Measurements from ENCODE around the gene RIPK3.

RIPK3 gene

GRCh38 chr14:24300326-24300980 lies 39.3 kb downstream of the RIPK3 start:
- DNase-seq, result no peak

DNA sequence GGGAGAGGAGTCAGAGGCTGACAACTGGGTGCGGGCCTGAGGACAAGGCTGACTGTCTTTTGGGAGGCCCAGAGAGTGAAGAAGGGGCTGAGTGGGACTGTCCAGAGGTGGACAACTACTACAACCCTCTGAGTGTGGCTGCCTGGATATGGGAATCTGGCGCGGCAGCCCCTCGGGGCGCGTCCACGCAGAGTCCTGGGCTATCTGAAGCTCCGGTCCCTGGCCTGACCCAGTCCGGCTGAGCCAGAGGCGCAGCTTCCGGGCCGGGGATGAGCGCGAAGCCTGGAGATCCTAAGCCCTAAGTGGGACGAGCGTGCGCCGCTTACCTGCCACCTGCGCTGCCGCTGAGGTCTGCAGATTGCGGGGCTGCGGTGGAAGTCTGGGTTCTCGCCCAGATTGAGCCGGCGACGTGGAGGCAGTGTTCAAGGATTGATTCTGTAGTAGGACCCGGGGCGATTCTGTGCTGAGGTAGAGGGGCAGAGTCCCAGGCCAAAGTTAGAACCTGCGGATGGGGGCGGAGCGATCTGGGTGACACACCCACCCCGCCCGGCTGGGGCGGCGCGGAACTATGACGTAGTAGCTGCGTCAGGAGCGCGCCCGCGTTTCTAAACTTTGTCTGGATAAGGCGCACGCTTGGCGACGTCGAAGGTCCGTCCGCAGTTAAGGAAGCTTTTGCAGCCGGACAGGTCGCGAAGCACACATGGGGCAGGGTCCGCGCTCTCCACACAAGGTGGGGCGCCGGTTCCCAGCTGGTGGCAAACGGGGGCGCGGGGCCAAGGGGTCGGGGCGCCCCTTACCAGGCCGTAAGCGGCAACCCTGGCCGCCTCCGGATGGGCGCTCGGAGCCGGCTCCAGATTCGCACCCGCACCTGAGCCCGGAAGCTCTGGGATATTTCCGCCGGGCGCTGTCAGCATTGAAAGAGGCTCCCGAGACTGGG lies 40.3 kb downstream of the RIPK3 start, which contains the start of the genes DHRS1 and NOP9:
Gene DHRS1 (minus strand): TSS at position 526 of the 937 bp plus-strand sequence. CDS start 674 bp downstream, outside the sequence.
Gene NOP9 (plus strand): TSS at position 596 of the 937 bp plus-strand sequence. CDS start 105 bp downstream, at position 701.
- DNase-seq, result peak; percentile 88

GRCh38 chr14:24298892-24299254 lies 40.9 kb downstream of the RIPK3 start:
- DNase-seq, result no peak

DNA sequence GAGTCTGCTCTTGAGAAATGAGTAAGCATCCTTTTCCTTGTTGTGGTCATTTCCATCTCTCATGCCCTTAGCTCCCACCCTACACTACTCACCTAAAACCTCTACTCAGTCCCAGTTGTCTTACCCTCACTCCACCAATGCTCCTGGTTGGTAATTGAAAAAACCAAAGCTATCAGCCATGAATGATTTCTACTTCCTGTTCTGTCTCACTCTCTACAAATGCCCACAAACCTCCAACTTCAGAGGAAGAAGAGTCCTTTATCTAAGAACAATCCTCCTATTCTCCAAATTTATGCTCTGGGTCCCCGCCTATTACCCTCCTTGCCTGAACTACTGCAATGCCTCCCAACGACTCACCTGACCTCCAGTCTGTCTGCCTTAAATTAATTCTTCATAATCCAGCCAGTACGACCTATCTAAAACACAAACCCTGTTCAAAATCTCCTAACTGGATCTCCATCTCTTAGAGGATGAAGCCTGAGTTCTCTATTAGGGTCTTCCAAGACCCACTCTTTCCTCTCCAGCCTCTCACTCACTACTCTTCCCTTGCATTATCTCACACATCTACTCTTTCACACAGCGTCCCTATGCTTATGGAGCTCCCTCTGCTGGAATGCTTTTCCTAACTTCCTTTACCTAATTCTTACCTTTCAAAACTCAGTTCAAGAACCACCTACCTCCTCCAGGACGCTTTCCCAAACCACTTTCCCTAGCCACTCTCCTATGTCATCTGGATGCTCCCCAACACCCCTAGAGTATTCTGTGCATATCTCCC lies 42.4 kb downstream of the RIPK3 start:
- DNase-seq, result no peak

- DNase-seq, result peak; percentile 47
These were observed 43.2 kb downstream of the RIPK3 start for GRCh38 chr14:24296341-24297157.

GRCh38 chr14:24293525-24293924 lies 46.3 kb downstream of the RIPK3 start:
- DNase-seq, result no peak

GRCh38 chr14:24292118-24292807 lies 47.5 kb downstream of the RIPK3 start:
- DNase-seq, result no peak

DNA sequence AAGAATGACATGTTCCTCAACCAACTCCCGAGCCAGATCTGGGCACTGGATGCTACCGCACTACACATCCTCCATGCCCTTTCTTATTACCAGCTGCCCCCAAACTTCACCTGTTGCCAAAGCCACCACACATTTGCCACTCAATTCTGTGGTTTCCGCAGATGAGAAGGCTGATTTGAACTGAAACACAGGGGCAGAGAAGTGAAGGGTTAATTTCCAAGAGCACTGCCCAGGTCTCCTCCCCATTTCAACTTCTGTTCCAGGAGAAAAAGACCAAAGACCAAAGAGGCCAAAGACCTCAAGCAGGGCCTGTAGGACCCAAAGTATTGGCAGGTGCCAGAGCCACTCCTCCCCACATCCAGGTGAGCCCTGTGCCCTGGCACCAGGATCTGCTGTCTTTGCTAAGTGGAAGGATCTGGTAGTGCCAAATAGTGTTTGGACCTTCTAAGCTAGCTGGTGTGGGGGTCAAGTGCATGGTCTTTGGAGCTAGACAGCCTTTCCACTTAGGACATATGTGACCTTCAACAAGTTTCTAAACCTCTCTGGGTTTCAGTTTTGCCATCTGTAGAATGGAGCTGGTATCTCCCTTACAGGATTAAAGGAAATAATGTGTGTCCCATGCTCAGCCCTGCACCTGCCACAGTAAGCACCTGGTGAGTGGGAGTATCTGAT lies 48.2 kb downstream of the RIPK3 start:
- no peak for DNase-seq

DNA sequence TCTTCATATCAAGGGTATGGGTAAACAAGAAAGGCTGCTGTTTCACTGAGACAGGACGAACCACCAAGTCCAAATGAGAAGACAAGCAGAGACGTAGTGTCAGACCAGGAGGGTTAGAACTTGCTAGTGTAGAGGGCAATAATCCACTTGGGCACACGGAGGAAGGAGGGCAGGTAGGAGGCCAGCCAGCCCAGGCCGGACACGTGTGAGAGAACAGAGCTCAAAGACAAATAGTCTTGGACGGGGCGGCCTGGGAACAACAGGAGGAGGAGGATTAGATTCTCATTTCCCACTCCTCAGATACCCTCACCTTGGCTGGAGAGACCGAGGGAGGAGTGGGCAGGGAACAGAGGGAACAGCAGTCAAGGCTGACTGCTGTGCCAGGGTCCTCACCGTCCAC lies 49.0 kb downstream of the RIPK3 start:
- no peak for DNase-seq

GRCh38 chr14:24289649-24290280 lies 50.0 kb downstream of the RIPK3 start:
- no peak for DNase-seq

GRCh38 chr14:24286996-24287395 lies 52.8 kb downstream of the RIPK3 start:
- no peak for DNase-seq
